Ishikawa (cell line): ENCODE data around the gene RCOR3.

ENCODE experiments used
- CEBPB ChIP-seq: IDR thresholded peaks from 2 replicates; pipeline ENCODE4 v1.6.1; 2012
- CREB1 ChIP-seq: IDR thresholded peaks from 2 replicates; pipeline ENCODE4 v1.6.1; 2012; ENCODE audit warnings: low read depth
- EP300 ChIP-seq: IDR thresholded peaks from 2 replicates; pipeline ENCODE4 v1.6.1; 2012; ENCODE audit warnings: borderline replicate concordance
- TAF1 ChIP-seq: IDR thresholded peaks from 2 replicates; pipeline ENCODE4 v1.6.1; 2012; ENCODE audit warnings: low read depth, mild to moderate bottlenecking
- TCF12 ChIP-seq: IDR thresholded peaks from 2 replicates; pipeline ENCODE4 v1.6.1; 2012; ENCODE audit warnings: low read depth

DNA sequence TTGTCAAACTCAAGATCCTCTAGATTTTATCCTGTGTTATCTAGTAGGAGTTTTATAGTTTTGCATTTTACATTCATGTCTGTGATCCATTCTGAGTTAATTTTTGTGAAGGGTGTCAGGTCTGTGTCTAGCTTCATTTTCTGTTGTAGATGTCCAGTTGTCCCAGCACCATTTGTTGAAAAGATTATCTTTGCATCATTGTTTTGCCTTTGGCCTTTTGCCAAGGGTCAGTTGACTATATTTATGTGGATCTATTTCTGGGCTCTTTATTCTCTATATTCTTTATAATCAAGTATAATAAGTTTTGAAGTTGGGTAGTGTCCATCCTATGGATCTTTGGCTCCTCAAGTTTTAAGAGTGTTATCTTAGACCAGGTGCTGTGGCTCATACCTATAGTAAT lies 89.4 kb downstream of the RCOR3 start:
- no peak for TF ChIP-seq TCF12
- TF ChIP-seq CREB1: no peak
- no peak for TF ChIP-seq CEBPB
- no peak for TF ChIP-seq EP300
- no peak for TF ChIP-seq TAF1
